SIG-M5 (cell line): ENCODE measurements around the gene GALNT2.

Source experiments
- DNase-seq: peaks from one replicate; lab custom pipeline; 2025; lab: John Stamatoyannopoulos, UW

The GALNT2 gene

GRCh38 chr1:230112782-230113181 lies 45.7 kb downstream of the GALNT2 start:
- DNase-seq: no peak

- no peak for DNase-seq
Measured at GRCh38 chr1:230113235-230113592, 46.2 kb downstream of the GALNT2 start.

GRCh38 chr1:230113593-230114236 lies 46.7 kb downstream of the GALNT2 start:
- DNase-seq: no peak

GRCh38 chr1:230114237-230114651 lies 47.2 kb downstream of the GALNT2 start:
- DNase-seq: no peak

GRCh38 chr1:230117694-230118093 lies 50.7 kb downstream of the GALNT2 start:
- DNase-seq: no peak

- no peak for DNase-seq
Measured at GRCh38 chr1:230119340-230119739, 52.3 kb downstream of the GALNT2 start.

GRCh38 chr1:230120289-230120920 lies 53.4 kb downstream of the GALNT2 start:
- no peak for DNase-seq

- no peak for DNase-seq
Measured at GRCh38 chr1:230120921-230121381, 53.9 kb downstream of the GALNT2 start.

- no peak for DNase-seq
Measured at GRCh38 chr1:230121950-230122349, 54.9 kb downstream of the GALNT2 start.

GRCh38 chr1:230122366-230123279 lies 55.6 kb downstream of the GALNT2 start:
- DNase-seq: no peak

GRCh38 chr1:230123280-230124185 lies 56.5 kb downstream of the GALNT2 start:
- DNase-seq: no peak

- no peak for DNase-seq
Measured at GRCh38 chr1:230124186-230125128, 57.4 kb downstream of the GALNT2 start.

GRCh38 chr1:230125141-230125540 lies 58.1 kb downstream of the GALNT2 start:
- no peak for DNase-seq

GRCh38 chr1:230125640-230126528 lies 58.8 kb downstream of the GALNT2 start:
- no peak for DNase-seq

GRCh38 chr1:230126529-230127104 lies 59.6 kb downstream of the GALNT2 start:
- no peak for DNase-seq

GRCh38 chr1:230127105-230128054 lies 60.3 kb downstream of the GALNT2 start:
- no peak for DNase-seq

GRCh38 chr1:230128569-230129285 lies 61.7 kb downstream of the GALNT2 start:
- no peak for DNase-seq
